HCT116 (cell line): ENCODE data around the gene CHAD. TPM values are rescaled to one million over a fixed set of nuclear protein-coding genes. Genes with fewer than 3 reads are reported as not detected.
A peak's percentile ranks its signal among the peaks of the same experiment; 100 is the strongest.

Experiments
- ATAC-seq: fragments of 200-7000 bp; cut with Tn5 transposase; 2 replicates; pipeline ENCODE4 v1.9.1; 2020; ENCODE audit warnings: mild to moderate bottlenecking, moderate library complexity
- BruUV-seq: library from RNA; stranded (reverse); fragments of 400-500 nt; replicated peaks from 2 replicates; lab custom pipeline; 2021; lab: Mats Ljungman, UMichigan
- CTCF ChIA-PET: fragments of 300-600 bp; sonication (Branson Sonifier 250); formaldehyde crosslinking; loops from one replicate; lab custom pipeline; 2021; ENCODE audit warnings: antibody characterized with exemption; lab: Charles Lee
- POLR2A ChIA-PET: fragments of 300-600, 350-600 bp; sonication (Branson Sonifier 250); formaldehyde crosslinking; loops from one replicate; lab custom pipeline; 2021; ENCODE audit warnings: antibody characterized with exemption; lab: Charles Lee
- RAD21 ChIA-PET, 2 experiments: fragments of 300-600 bp; sonication (Branson Sonifier 250); formaldehyde crosslinking; loops; one replicate each; lab custom pipeline; 2023; ENCODE audit warnings: low total read pairs in 2 of 2; ENCODE audit not compliant: uncharacterized antibody in 2 of 2, unreplicated experiment in 2 of 2, low non-redundant PET in 1 of 2; lab: Charles Lee
- DNase-seq: peaks from one replicate; pipeline ENCODE4 v3.0.0-alpha.2; 2010; ENCODE audit warnings: low read depth, low spot score
- H2AFZ ChIP-seq: fragments of 200-600 bp; shearing (Covaris generic), sonication (generic); 2 replicates; pipeline ENCODE4 v1.6.1; 2017; ENCODE audit warnings: low read depth, mixed run types, mixed read lengths, antibody characterized with exemption, low read length; ENCODE audit not compliant: poor library complexity, severe bottlenecking
- H3K27ac ChIP-seq: 2 replicates; pipeline ENCODE4 v1.5.1; 2012; ENCODE audit warnings: low read depth, low read length
- H3K27me3 ChIP-seq: fragments of 200-600 bp; sonication (generic); 2 replicates; pipeline ENCODE4 v1.6.1; 2016; ENCODE audit warnings: mixed run types, low read length, mixed read lengths; ENCODE audit not compliant: insufficient read depth
- H3K36me3 ChIP-seq, 2 experiments: fragments of 200-500 bp in 1 of 2; fragments of 200-600 bp in 1 of 2; sonication (Bioruptor generic) in 1 of 2; sonication (generic) in 1 of 2; 2 replicates each; pipeline versions ENCODE4 v1.5.1 to v1.6.1; 2014 to 2016; ENCODE audit warnings: low read length in 2 of 2, inconsistent platforms in 1 of 2, mixed read lengths in 1 of 2, mixed run types in 1 of 2; ENCODE audit not compliant: insufficient read depth in 2 of 2, control insufficient read depth in 1 of 2
- H3K4me1 ChIP-seq, 2 experiments: fragments of 200-600 bp in 1 of 2; sonication (generic) in 1 of 2; 2 replicates each; pipeline versions ENCODE4 v1.5.1 to v1.6.1; 2012 to 2017; ENCODE audit warnings: low read length in 2 of 2, inconsistent platforms in 1 of 2, mild to moderate bottlenecking in 1 of 2, mixed read lengths in 1 of 2, mixed run types in 1 of 2, moderate library complexity in 1 of 2; ENCODE audit not compliant: insufficient read depth in 2 of 2, control insufficient read depth in 1 of 2
- H3K4me2 ChIP-seq: fragments of 200-600 bp; sonication (generic); 2 replicates; pipeline ENCODE4 v1.6.1; 2017; ENCODE audit warnings: mixed run types, low read length, mixed read lengths
- H3K4me3 ChIP-seq, 2 experiments: fragments of 200-600 bp in 1 of 2; sonication (generic) in 1 of 2; replicated peaks in 1 of 2; 2 replicates each; pipeline ENCODE4 v1.5.1; 2011 to 2016; ENCODE audit warnings: low read length in 2 of 2, control low read depth in 1 of 2, low read depth in 1 of 2, mild to moderate bottlenecking in 1 of 2, mixed read lengths in 1 of 2, mixed run types in 1 of 2
- H3K79me2 ChIP-seq: fragments of 200-600 bp; sonication (generic); 2 replicates; pipeline ENCODE4 v1.6.1; 2017; ENCODE audit warnings: mild to moderate bottlenecking, mixed run types, low read length, moderate library complexity, mixed read lengths; ENCODE audit not compliant: insufficient read depth
- H3K9ac ChIP-seq: fragments of 200-600 bp; sonication (generic); 2 replicates; pipeline ENCODE4 v1.6.1; 2016; ENCODE audit warnings: low read length, mixed read lengths
- H3K9me2 ChIP-seq: fragments of 200-600 bp; sonication (generic), shearing (Covaris generic); 2 replicates; pipeline ENCODE4 v1.6.1; 2017; ENCODE audit warnings: mixed run types, mild to moderate bottlenecking, moderate library complexity; ENCODE audit not compliant: insufficient read depth
- H3K9me3 ChIP-seq, 2 experiments: fragments of 200-500 bp in 1 of 2; fragments of 200-600 bp in 1 of 2; sonication (Bioruptor generic) in 1 of 2; sonication (generic) in 1 of 2; 2 replicates each; pipeline ENCODE4 v1.6.1; 2014 to 2017; ENCODE audit warnings: low read length in 2 of 2, mixed read lengths in 2 of 2, inconsistent platforms in 1 of 2, low read depth in 1 of 2, mild to moderate bottlenecking in 1 of 2, mixed run types in 1 of 2, moderate library complexity in 1 of 2; ENCODE audit not compliant: control insufficient read depth in 1 of 2, insufficient read depth in 1 of 2
- H4K20me1 ChIP-seq: fragments of 200-600 bp; sonication (generic), shearing (Covaris generic); 2 replicates; pipeline ENCODE4 v1.6.1; 2017; ENCODE audit warnings: mixed run types, mild to moderate bottlenecking, moderate library complexity; ENCODE audit not compliant: insufficient read depth
- CBX3 ChIP-seq: IDR thresholded peaks from 2 replicates; pipeline ENCODE4 v1.6.1; 2012; ENCODE audit warnings: low read depth
- CEBPB ChIP-seq: IDR thresholded peaks from 2 replicates; pipeline ENCODE4 v1.6.1; 2012; ENCODE audit warnings: low read depth
- EGR1 ChIP-seq: IDR thresholded peaks from 2 replicates; pipeline ENCODE4 v1.6.1; 2012; ENCODE audit warnings: low read depth
- ELF1 ChIP-seq: IDR thresholded peaks from 2 replicates; pipeline ENCODE4 v1.6.1; 2012; ENCODE audit warnings: low read depth, borderline replicate concordance
- EZH2 ChIP-seq: fragments of 200-600 bp; sonication (generic); IDR thresholded peaks from 2 replicates; pipeline ENCODE4 v1.6.1; 2017; ENCODE audit warnings: antibody characterized with exemption, mixed run types
- EZH2phosphoT487 ChIP-seq: fragments of 200-600 bp; IDR thresholded peaks from 2 replicates; pipeline ENCODE4 v1.6.1; 2018; ENCODE audit warnings: antibody characterized with exemption, borderline replicate concordance
- FOSL1 ChIP-seq: IDR thresholded peaks from 2 replicates; pipeline ENCODE4 v1.6.1; 2012; ENCODE audit warnings: low read depth
- MAX ChIP-seq: IDR thresholded peaks from 2 replicates; pipeline ENCODE4 v1.6.1; 2012
- POLR2A ChIP-seq: IDR thresholded peaks from 2 replicates; pipeline ENCODE4 v1.7.0; 2011; ENCODE audit warnings: borderline replicate concordance; ENCODE audit not compliant: insufficient read depth, insufficient read length; ENCODE audit errors: extremely low read depth
- RAD21 ChIP-seq: IDR thresholded peaks from 2 replicates; pipeline ENCODE4 v1.6.1; 2012; ENCODE audit warnings: low read depth, mild to moderate bottlenecking
- REST ChIP-seq: IDR thresholded peaks from 2 replicates; pipeline ENCODE4 v1.6.1; 2012; ENCODE audit warnings: low read depth
- SIN3A ChIP-seq: IDR thresholded peaks from 2 replicates; pipeline ENCODE4 v1.6.1; 2012; ENCODE audit warnings: low read depth
- SP1 ChIP-seq: IDR thresholded peaks from 2 replicates; pipeline ENCODE4 v1.6.1; 2012; ENCODE audit warnings: low read depth
- TCF7L2 ChIP-seq: IDR thresholded peaks from 2 replicates; pipeline ENCODE4 v1.7.0; 2011; ENCODE audit warnings: borderline replicate concordance, inconsistent platforms; ENCODE audit not compliant: insufficient read depth, insufficient read length; ENCODE audit errors: extremely low read depth
- YY1 ChIP-seq: IDR thresholded peaks from 2 replicates; pipeline ENCODE4 v1.6.1; 2011; ENCODE audit warnings: low read length, low read depth, moderate library complexity, mild to moderate bottlenecking; ENCODE audit not compliant: insufficient replicate concordance; ENCODE audit errors: extremely low read depth
- ZBTB33 ChIP-seq: IDR thresholded peaks from 2 replicates; pipeline ENCODE4 v1.6.1; 2011; ENCODE audit warnings: mild to moderate bottlenecking, low read length, moderate library complexity; ENCODE audit not compliant: insufficient replicate concordance; ENCODE audit errors: extremely low read depth
- ZNF274 ChIP-seq: fragments of 200-500 bp; sonication (Bioruptor generic); IDR thresholded peaks from 2 replicates; pipeline ENCODE4 v1.6.1; 2014; ENCODE audit warnings: mild to moderate bottlenecking, low read depth, low read length, inconsistent platforms
- intact Hi-C: fragments of 100-400 bp; cut with micrococcal nuclease; formaldehyde crosslinking; loops from 2 replicates; pipeline ENCODE4 v1.10.0; 2022
- total RNA-seq: library from RNA; stranded (reverse); gene quantifications from one replicate; pipeline ENCODE4 v1.2.1, GENCODE V29; 2021; ENCODE audit not compliant: unreplicated experiment
- TF ChIP-seq, protein P1 (sequence below), 3 experiments: fragments of 200-600 bp in 1 of 3; sonication (generic) in 1 of 3; IDR thresholded peaks in 2 of 3; conservative IDR thresholded peaks in 1 of 3; 2 replicates each; pipeline ENCODE4 v1.5.1; 2012 to 2017; ENCODE audit warnings: low read depth in 2 of 3, low read length in 2 of 3, antibody characterized with exemption in 1 of 3, borderline replicate concordance in 1 of 3, control low read depth in 1 of 3, mild to moderate bottlenecking in 1 of 3, mixed read lengths in 1 of 3, mixed run types in 1 of 3, moderate library complexity in 1 of 3; ENCODE audit not compliant: insufficient read depth in 1 of 3

The CHAD gene
- total RNA-seq, 1 experiment from 2014 or later: not detected

GRCh38 chr17:50499270-50499669 is 30.6 kb upstream of the CHAD start:
- TF ChIP-seq EZH2 (no peak), EGR1 (no peak), MAX (no peak), SP1 (no peak), TCF7L2 (no peak), CEBPB (no peak), EZH2phosphoT487 (no peak), FOSL1 (no peak), CBX3 (no peak), SIN3A (no peak), ELF1 (no peak), ZBTB33 (no peak), YY1 (no peak), POLR2A (no peak), REST (no peak), ZNF274 (no peak), RAD21 (no peak)
- TF ChIP-seq, protein P1, sequence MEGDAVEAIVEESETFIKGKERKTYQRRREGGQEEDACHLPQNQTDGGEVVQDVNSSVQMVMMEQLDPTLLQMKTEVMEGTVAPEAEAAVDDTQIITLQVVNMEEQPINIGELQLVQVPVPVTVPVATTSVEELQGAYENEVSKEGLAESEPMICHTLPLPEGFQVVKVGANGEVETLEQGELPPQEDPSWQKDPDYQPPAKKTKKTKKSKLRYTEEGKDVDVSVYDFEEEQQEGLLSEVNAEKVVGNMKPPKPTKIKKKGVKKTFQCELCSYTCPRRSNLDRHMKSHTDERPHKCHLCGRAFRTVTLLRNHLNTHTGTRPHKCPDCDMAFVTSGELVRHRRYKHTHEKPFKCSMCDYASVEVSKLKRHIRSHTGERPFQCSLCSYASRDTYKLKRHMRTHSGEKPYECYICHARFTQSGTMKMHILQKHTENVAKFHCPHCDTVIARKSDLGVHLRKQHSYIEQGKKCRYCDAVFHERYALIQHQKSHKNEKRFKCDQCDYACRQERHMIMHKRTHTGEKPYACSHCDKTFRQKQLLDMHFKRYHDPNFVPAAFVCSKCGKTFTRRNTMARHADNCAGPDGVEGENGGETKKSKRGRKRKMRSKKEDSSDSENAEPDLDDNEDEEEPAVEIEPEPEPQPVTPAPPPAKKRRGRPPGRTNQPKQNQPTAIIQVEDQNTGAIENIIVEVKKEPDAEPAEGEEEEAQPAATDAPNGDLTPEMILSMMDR (IDR thresholded peaks at IDR 0.05 in 2 of 3, conservative IDR thresholded peaks at IDR 0.05 in 1 of 3; ENCODE audit: borderline replicate concordance in 1 of 3, insufficient read depth in 1 of 3, low read depth in 2 of 3, low read length in 2 of 3): no peak
- H3K9ac ChIP-seq: no peak overlapping the region
- no TSS peak for BruUV-seq
- intact Hi-C loops: no loop called here
- DNase-seq (no peak), ATAC-seq (no peak)
- H3K9me3 ChIP-seq: no peaks in the 10 kb centered on the region
- CTCF ChIA-PET: no interaction called here
- H4K20me1 ChIP-seq: no peaks in the 10 kb centered on the region
- no peaks in the 10 kb centered on the region for H3K9me2 ChIP-seq
- H3K36me3 ChIP-seq: no peaks in the 10 kb centered on the region
- POLR2A ChIA-PET: no interaction called here
- peak overlapping the region; percentile 1 for H2AFZ ChIP-seq
- H3K27ac ChIP-seq: no peak overlapping the region
- no peaks in the 10 kb centered on the region for H3K79me2 ChIP-seq
- H3K4me3 ChIP-seq: no peak overlapping the region
- H3K27me3 ChIP-seq: no peaks in the 10 kb centered on the region
- peaks cover 16 to 27% of the 10 kb centered on the region in 2 experiments for H3K4me1 ChIP-seq
- no peak overlapping the region for H3K4me2 ChIP-seq
- RAD21 ChIA-PET: no interaction called here
